NK-92 (cell line): Measurements from ENCODE around the gene COX7A2L.
"Not testable (repeated sequence)": the region's sequence is repeated elsewhere in the genome, so short reads cannot be mapped to it uniquely, and the experiment has no call there.

ENCODE experiments used
- DNase-seq: peaks from one replicate; lab custom pipeline; 2025; ENCODE audit not compliant: unreplicated experiment; lab: John Stamatoyannopoulos, UW

The COX7A2L gene

DNA sequence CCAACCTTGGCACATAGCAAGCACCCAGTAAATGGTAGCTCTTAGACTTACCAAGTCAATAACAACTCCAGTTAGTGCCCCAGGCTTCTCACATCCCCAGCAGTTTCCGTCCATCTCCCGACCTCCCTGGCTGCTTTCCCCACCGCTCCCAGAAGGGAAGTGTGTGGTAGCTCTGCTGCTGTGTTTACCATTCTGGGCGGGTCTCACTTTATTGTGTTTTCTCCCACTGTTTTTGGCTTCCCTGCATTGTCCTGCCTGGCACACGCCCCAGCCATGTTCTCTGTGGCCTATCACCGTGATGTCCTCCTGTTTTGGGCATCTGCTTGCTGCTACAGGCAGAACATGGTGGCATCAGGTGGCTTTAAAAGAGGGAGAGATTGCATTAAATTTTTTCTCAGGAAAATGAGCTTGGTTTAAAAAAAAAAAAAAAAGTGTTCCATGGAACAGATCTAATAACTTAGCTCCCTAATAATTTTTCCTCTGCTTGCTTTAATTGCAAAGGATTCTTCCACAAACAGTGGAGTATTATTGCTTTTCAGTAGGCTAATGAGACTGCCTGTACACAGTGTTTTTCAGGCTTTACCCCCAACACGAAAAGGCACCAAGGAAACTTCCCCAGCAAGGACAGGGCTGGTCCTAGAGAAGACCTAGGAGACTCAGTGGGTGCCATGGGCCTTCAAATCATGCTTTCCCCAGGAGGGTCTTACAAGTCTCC, 8.0 kb upstream of the COX7A2L start:
- no peak for DNase-seq

GRCh38 chr2:42367835-42368234, 6.8 kb upstream of the COX7A2L start:
- no peak for DNase-seq

- no peak for DNase-seq
Measured at GRCh38 chr2:42366411-42366810, 5.4 kb upstream of the COX7A2L start.

DNA sequence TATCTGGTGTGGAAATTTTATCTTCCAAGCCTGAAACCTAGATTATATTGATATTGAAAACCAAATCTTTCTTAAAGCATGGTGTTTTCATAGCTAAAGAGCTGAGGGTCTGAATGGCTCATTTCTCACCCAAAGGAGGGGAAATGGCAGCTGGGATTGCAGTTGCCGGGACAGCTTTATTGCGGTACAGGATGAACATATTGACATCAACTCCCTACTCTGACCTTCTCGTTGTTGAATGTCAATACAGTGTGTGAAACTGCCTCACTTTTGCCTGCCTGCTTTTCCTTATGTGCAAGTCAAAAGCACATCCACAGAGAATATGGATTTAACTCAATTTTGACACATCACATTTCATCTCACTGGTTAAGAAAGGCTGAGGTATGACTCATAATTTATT, 3.6 kb upstream of the COX7A2L start:
- no peak for DNase-seq

DNA sequence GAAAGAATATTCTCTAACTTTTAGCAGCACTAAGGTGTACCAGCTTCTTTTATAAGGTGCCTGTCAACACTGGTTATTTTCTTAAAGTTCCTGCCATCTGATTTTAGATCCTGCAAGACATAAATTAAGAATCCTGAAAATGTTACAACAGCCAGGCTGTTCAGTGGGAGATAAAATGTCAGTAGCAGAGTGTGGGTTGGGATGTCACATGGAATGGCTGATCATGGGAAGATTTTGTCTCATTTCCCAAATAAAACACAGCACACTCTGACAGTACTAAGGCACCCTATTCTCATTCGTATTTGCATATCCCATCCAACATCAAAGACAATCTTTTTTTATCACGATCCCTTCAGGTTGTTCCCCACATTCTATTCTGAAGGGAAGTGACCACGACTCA, 2.4 kb upstream of the COX7A2L start:
- DNase-seq: no peak

GRCh38 chr2:42361728-42362283, 789 bp upstream of the COX7A2L start:
- DNase-seq: no peak

- no peak for DNase-seq
Measured at GRCh38 chr2:42360493-42360889, 526 bp downstream of the COX7A2L start.

DNA sequence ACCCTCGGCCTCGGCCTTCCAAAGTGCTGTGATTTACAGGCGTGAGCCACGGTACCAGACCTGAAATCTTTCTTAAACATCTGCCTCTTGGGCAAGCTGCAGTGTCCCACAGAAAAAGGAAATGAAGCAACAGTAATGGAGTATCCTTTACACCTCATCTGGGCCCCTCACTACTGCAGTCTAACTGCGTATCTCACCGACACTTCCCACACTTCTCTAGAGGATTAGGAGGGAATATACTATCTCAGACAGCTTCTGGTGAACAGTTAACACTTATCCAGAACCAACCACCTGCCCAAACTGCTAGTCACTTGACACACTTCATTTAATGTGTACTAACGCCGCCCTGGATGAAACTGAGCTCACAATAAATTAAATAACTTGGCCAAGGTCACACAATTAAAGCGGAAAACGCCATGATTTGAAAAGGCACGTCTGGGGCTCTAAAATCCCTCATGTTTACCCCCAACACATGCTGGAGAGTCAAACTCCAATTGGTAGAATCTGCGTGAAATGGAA, 993 bp downstream of the COX7A2L start:
- DNase-seq: no peak

DNA sequence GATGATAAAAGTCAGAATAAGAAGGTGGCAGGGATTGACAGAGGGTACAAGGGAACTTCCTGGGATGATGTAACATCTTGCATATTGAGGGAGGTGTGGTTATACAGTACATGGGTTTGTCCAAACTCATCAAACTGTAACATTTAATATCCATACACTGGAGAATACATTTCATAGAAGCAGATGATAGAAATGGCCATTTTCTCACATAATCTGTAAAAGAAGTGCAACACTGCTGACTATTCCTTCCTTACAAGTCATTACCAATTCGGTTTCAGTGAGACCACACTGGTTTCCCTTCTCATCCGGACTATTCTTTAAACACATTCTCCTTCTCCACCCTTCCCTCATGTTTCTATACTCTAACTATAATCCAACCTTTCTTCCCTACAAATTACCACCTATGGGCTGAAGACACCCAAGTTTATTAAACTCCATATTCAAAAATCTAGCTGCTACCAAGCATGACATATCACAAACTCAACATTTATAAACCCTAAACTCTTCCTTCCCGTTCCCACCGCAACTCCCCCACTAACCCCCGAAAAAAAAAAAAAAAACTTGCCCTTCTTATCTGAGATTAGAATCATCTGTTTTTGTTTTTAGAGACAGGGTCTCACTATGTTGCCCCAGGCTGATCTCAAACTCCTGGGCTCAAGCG, 1.6 kb downstream of the COX7A2L start:
- DNase-seq: no peak

GRCh38 chr2:42353792-42354429, 7.1 kb downstream of the COX7A2L start:
- no peak for DNase-seq

- DNase-seq: no peak
Measured at GRCh38 chr2:42351864-42352263, 9.2 kb downstream of the COX7A2L start.

GRCh38 chr2:42350434-42351063, 10.5 kb downstream of the COX7A2L start:
- no peak for DNase-seq

DNA sequence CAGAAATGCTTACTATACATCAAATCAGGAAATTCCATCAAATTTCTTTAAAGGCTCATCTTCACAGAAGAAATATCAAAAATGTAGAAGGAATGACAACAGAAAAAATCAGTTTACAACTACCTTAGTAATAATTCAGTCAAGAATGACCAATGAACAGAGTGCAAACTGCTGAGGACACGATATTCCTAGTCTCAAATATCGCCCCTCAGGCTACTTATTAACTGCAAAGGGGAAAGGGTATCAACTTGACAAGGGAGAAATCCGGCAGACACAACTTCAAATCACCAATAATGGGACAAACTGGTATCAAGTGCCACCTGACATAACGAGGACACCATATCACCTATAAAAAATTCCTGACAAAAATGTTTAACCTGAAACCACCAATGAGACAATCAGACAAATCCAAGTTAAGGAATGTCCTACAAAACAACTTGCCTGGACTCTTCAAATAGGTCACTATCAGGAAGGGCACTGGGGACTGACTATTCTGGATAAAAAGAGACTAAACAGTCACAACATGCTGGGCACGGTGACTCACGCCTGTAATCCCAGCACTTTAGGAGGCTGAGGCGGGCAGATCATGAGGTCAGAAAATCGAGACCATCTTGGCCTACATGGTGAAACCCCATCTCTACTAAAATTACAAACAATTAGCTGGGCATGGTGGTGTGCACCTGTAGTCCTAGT, 12.8 kb downstream of the COX7A2L start:
- DNase-seq: no peak

- DNase-seq: not testable (repeated sequence)
Measured at GRCh38 chr2:42347518-42347917, 13.5 kb downstream of the COX7A2L start.

- DNase-seq: not testable (repeated sequence)
Measured at GRCh38 chr2:42346856-42347255, 14.2 kb downstream of the COX7A2L start.

GRCh38 chr2:42345986-42346385, 15.0 kb downstream of the COX7A2L start:
- DNase-seq: no peak

DNA sequence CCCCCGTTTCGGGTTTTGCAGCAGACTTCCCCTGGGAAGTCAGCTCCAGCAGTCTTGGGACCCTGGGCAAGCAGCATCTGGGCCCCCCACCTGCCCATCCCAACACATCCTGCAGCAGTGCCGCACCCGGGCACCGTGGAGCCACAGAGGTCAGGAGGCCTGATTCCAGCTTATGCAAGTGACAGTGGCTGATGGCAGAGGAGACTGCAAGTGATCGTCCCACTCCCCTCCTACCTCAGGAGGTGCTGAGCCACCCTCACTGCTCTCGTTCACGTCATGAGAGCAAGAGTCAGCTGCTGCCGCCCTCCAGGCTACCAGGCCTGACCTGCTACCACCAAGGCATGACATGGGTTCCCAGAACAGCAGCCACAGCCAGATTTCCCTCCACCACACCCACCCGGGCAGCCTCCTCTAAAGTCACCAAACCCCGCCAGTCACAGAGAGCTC, 18.2 kb downstream of the COX7A2L start:
- no peak for DNase-seq

DNA sequence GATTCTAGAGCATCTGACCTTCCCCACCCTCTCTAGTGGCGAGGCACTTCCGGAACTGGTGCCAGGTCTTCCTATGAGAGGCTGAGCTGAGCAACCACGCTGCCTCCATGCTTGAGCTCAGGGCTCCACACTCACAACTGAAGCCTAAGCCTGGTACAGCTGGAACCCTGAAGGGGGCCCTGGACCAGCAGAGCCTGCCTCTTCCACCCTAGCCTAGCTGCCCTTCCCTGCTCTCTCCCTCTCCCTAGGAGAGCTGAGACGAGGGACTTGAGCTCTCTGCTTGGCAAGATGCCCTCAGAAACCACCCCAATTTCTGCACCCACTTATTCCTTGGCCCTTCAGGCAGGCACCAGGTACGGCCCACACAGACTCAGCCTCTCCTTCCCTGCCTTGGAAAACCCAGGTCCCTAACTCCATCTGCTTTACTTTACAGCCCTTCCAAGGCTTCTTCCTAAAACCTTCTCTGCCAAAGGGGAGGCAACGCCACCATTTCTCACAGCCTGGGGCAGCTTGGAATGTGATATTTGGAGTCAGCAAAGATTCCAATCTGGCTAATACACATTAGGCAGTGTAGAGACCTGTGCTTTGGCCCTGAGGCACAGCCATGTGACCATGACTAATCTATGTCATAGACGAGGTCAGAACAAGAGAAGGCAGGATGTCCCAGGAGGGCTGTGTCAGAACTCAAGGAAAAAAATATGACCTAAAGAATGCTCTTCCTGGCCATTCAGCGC, 18.8 kb downstream of the COX7A2L start:
- DNase-seq: no peak

DNA sequence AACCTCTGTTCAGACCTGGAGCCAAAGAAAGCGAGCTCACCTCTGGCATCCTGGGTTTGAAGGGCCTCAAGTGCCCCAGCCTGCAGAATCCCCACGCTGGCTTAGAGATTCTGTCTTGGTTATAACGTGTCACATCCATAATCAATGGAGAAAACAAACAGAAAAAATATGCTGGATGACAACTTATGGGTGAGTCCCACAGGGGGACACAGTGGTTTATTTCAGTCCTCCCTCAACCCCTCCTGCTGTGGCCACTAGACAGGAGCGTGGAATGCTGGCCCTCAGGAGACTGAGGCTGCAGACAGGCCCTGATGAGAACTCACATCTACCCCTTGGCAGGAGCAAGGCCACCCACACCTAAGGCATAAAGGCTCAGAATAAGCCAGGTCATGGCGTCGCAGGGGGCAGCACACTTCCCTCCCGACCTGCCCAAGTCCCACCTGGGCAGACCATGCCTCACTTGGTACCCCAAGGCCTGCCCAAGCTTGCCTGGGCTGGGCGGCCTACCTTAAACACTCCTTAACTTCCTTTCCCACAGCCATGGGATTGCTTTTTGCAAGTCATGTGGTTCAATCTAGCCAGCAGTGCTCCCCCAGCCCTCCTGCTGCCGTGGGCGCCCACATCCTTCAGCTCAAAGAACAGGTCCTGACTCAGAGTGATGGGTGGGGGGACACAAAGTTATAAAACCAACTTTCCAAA, 19.9 kb downstream of the COX7A2L start:
- DNase-seq: no peak
